DND-41 (cell line): Measurements from ENCODE around the gene MDH1.
"Not testable (repeated sequence)": the region's sequence is repeated elsewhere in the genome, so short reads cannot be mapped to it uniquely, and the experiment has no call there.

ENCODE experiments used
- ATAC-seq: fragments of 200-7000 bp; cut with Tn5 transposase; 3 replicates; pipeline ENCODE4 v1.9.1; 2021; ENCODE audit warnings: low read depth; ENCODE audit not compliant: insufficient read depth
- DNase-seq: peaks from one replicate; pipeline ENCODE4 v3.0.0-alpha.2; 2020
- H2AFZ ChIP-seq: 2 replicates; pipeline ENCODE4 v1.6.0; 2012; ENCODE audit warnings: low read depth, low read length
- H3K27ac ChIP-seq: 2 replicates; pipeline ENCODE4 v1.5.1; 2012; ENCODE audit warnings: low read length, inconsistent platforms
- H3K27me3 ChIP-seq: fragments of 200-600 bp; sonication (generic); 2 replicates; pipeline ENCODE4 v1.6.0; 2012; ENCODE audit warnings: low read length, mild to moderate bottlenecking, inconsistent platforms; ENCODE audit not compliant: insufficient read depth, poor library complexity
- H3K36me3 ChIP-seq: 2 replicates; pipeline ENCODE4 v1.5.1; 2012; ENCODE audit warnings: low read length, inconsistent platforms; ENCODE audit not compliant: insufficient read depth
- H3K4me1 ChIP-seq: 2 replicates; pipeline ENCODE4 v1.5.1; 2012; ENCODE audit warnings: mild to moderate bottlenecking, low read length; ENCODE audit not compliant: insufficient read depth
- H3K4me2 ChIP-seq: 2 replicates; pipeline ENCODE4 v1.6.0; 2012; ENCODE audit warnings: mild to moderate bottlenecking, moderate library complexity, low read length, inconsistent platforms; ENCODE audit not compliant: insufficient read depth
- H3K4me3 ChIP-seq, 2 experiments: fragments of 200-600 bp in 1 of 2; shearing (Covaris generic) in 1 of 2; 2 replicates each; pipeline ENCODE4 v1.5.1; 2012 to 2016; ENCODE audit warnings: inconsistent platforms in 2 of 2, low read length in 2 of 2, mild to moderate bottlenecking in 2 of 2, low read depth in 1 of 2, moderate library complexity in 1 of 2
- H3K79me2 ChIP-seq: 2 replicates; pipeline ENCODE4 v1.6.0; 2012; ENCODE audit warnings: low read length, inconsistent platforms; ENCODE audit not compliant: insufficient read depth
- H3K9ac ChIP-seq: 2 replicates; pipeline ENCODE4 v1.6.0; 2012; ENCODE audit warnings: low read depth, mild to moderate bottlenecking, inconsistent platforms, low read length, moderate library complexity
- H3K9me3 ChIP-seq: 2 replicates; pipeline ENCODE4 v1.5.1; 2012; ENCODE audit warnings: low read length, moderate library complexity, mild to moderate bottlenecking, inconsistent platforms; ENCODE audit not compliant: insufficient read depth, severe bottlenecking
- H4K20me1 ChIP-seq: 2 replicates; pipeline ENCODE4 v1.6.0; 2012; ENCODE audit warnings: low read length; ENCODE audit not compliant: insufficient read depth
- CTCF ChIP-seq: IDR thresholded peaks from 2 replicates; pipeline ENCODE4 v1.5.1; 2012; ENCODE audit warnings: borderline replicate concordance, low read length, moderate library complexity, mild to moderate bottlenecking; ENCODE audit not compliant: poor library complexity, severe bottlenecking; ENCODE audit errors: extremely low read depth
- EZH2 ChIP-seq: IDR thresholded peaks from 3 replicates; pipeline ENCODE4 v1.6.1; 2012; ENCODE audit warnings: borderline replicate concordance, low read depth, mild to moderate bottlenecking, moderate library complexity, low read length, inconsistent platforms; ENCODE audit not compliant: severe bottlenecking

MDH1 gene

GRCh38 chr2:63596401-63596883, 7.7 kb downstream of the MDH1 start:
- TF ChIP-seq EZH2: no peak
- no peak for TF ChIP-seq CTCF
- Histone ChIP-seq H3K4me2 (no peak overlapping the region), H3K4me1 (peaks cover 7% of the 10 kb centered on the region; the same call in 1 of the 2 replicates), H2AFZ (no peak overlapping the region), H3K9me3 (no peaks in the 10 kb centered on the region), H3K27ac (no peak overlapping the region), H3K4me3 (no peak overlapping the region), H4K20me1 (peaks cover 11% of the 10 kb centered on the region; the same call in 1 of the 2 replicates), H3K27me3 (no peaks in the 10 kb centered on the region), H3K9ac (no peak overlapping the region), H3K79me2 (peaks cover 57% of the 10 kb centered on the region), H3K36me3 (peaks cover 70% of the 10 kb centered on the region)
- DNase-seq: no peak
- ATAC-seq: no peak

GRCh38 chr2:63598981-63599380, 10.2 kb downstream of the MDH1 start:
- no peaks in the 10 kb centered on the region for H3K9me3 ChIP-seq
- H3K4me1 ChIP-seq: no peaks in the 10 kb centered on the region
- H3K9ac ChIP-seq: no peak overlapping the region
- H3K79me2 ChIP-seq: peaks cover 32% of the 10 kb centered on the region
- DNase-seq (no peak), ATAC-seq (no peak)
- H3K36me3 ChIP-seq: peaks cover 83% of the 10 kb centered on the region
- no peak overlapping the region for H3K4me3 ChIP-seq
- no peaks in the 10 kb centered on the region for H3K27me3 ChIP-seq
- H3K27ac ChIP-seq: no peak overlapping the region
- peaks cover 6% of the 10 kb centered on the region; the same call in 1 of the 2 replicates for H4K20me1 ChIP-seq
- TF ChIP-seq CTCF (no peak), EZH2 (no peak)
- H2AFZ ChIP-seq: no peak overlapping the region
- no peak overlapping the region for H3K4me2 ChIP-seq

- no peak for TF ChIP-seq EZH2
- no peak for DNase-seq
- Histone ChIP-seq H3K9ac (no peak overlapping the region), H3K36me3 (peaks cover 84% of the 10 kb centered on the region), H4K20me1 (peaks cover 6% of the 10 kb centered on the region; the same call in 1 of the 2 replicates), H3K4me3 (no peak overlapping the region), H3K4me1 (no peaks in the 10 kb centered on the region), H3K9me3 (no peaks in the 10 kb centered on the region), H2AFZ (no peak overlapping the region), H3K27me3 (no peaks in the 10 kb centered on the region), H3K27ac (no peak overlapping the region), H3K4me2 (no peak overlapping the region), H3K79me2 (peaks cover 15% of the 10 kb centered on the region)
- no peak for ATAC-seq
These were observed 12.2 kb downstream of the MDH1 start for GRCh38 chr2:63600881-63601460.

GRCh38 chr2:63604666-63605065, 15.9 kb downstream of the MDH1 start:
- no peaks in the 10 kb centered on the region; the same call in 1 of the 2 replicates for H4K20me1 ChIP-seq
- H2AFZ ChIP-seq: no peak overlapping the region
- peaks cover 3% of the 10 kb centered on the region; the same call in 1 of the 2 replicates for H3K79me2 ChIP-seq
- ATAC-seq (no peak), DNase-seq (no peak)
- no peak overlapping the region for H3K4me3 ChIP-seq
- H3K9ac ChIP-seq: no peak overlapping the region
- no peak overlapping the region for H3K27ac ChIP-seq
- H3K36me3 ChIP-seq: peaks cover 74% of the 10 kb centered on the region
- no peaks in the 10 kb centered on the region for H3K4me1 ChIP-seq
- TF ChIP-seq EZH2: no peak
- no peak for TF ChIP-seq CTCF
- no peaks in the 10 kb centered on the region for H3K9me3 ChIP-seq
- no peak overlapping the region for H3K4me2 ChIP-seq
- H3K27me3 ChIP-seq: no peaks in the 10 kb centered on the region

GRCh38 chr2:63608865-63609264, 20.1 kb downstream of the MDH1 start:
- peaks cover 34% of the 10 kb centered on the region for H3K36me3 ChIP-seq
- not testable (repeated sequence) for H3K27me3 ChIP-seq, H3K27ac ChIP-seq, H3K9me3 ChIP-seq, H4K20me1 ChIP-seq, H3K4me1 ChIP-seq, H3K79me2 ChIP-seq, DNase-seq, H3K4me2 ChIP-seq, H3K4me3 ChIP-seq, H3K9ac ChIP-seq, ATAC-seq, H2AFZ ChIP-seq
